ENCODE data around the gene FBXL22. TPM values are rescaled to one million over a fixed set of nuclear protein-coding genes. Genes with fewer than 3 reads are reported as not detected.

The FBXL22 gene
- total RNA-seq, 1 experiment from 2014 or later = 0.49 TPM

GRCh38 chr15:63582179-63582578 lies 15.0 kb upstream of the FBXL22 start:
- H3K36me3 ChIP-seq (ENCODE audit: control insufficient read depth in 1 of 2, insufficient read depth in 2 of 2, low read length in 2 of 2) = no peaks in the 10 kb centered on the region; a peak in 1 of 4 replicates
- H3K9me3 ChIP-seq (ENCODE audit: control insufficient read depth in 1 of 2, insufficient read depth in 1 of 2, low read depth in 1 of 2, low read length in 2 of 2) = no peaks in the 10 kb centered on the region
- CTCF ChIA-PET = no interaction called here
- no peak overlapping the region for H2AFZ ChIP-seq (ENCODE audit: low read depth, low read length, poor library complexity, severe bottlenecking)
- H3K4me3 ChIP-seq (replicated peaks in 1 of 2; ENCODE audit: low read depth in 1 of 2, low read length in 2 of 2) = no peak overlapping the region
- H3K27ac ChIP-seq (ENCODE audit: low read depth, low read length) = no peak overlapping the region
- H4K20me1 ChIP-seq (ENCODE audit: insufficient read depth) = no peaks in the 10 kb centered on the region
- H3K9ac ChIP-seq (ENCODE audit: low read length) = no peak overlapping the region
- RAD21 ChIA-PET (ENCODE audit: low non-redundant PET in 1 of 2, low total read pairs in 2 of 2, uncharacterized antibody in 2 of 2, unreplicated experiment in 2 of 2) = no interaction called here
- no peaks in the 10 kb centered on the region for H3K27me3 ChIP-seq (ENCODE audit: insufficient read depth, low read length)
- POLR2A ChIA-PET = no interaction called here
- no peak overlapping the region for H3K4me2 ChIP-seq (ENCODE audit: low read length)
- intact Hi-C loops (cut with micrococcal nuclease) = no loop called here
- BruUV-seq (replicated peaks) = no TSS peak
- H3K79me2 ChIP-seq (ENCODE audit: insufficient read depth, low read length) = no peaks in the 10 kb centered on the region
- TF ChIP-seq CTCF (IDR thresholded peaks at IDR 0.05 in 2 of 3, conservative IDR thresholded peaks at IDR 0.05 in 1 of 3; ENCODE audit: borderline replicate concordance in 1 of 3, insufficient read depth in 1 of 3, low read depth in 2 of 3, low read length in 2 of 3) (no peak), CEBPB (IDR thresholded peaks at IDR 0.05; ENCODE audit: low read depth) (no peak), MAX (IDR thresholded peaks at IDR 0.05) (no peak), TCF7L2 (IDR thresholded peaks at IDR 0.05; ENCODE audit: borderline replicate concordance, extremely low read depth, insufficient read depth, insufficient read length) (no peak), RAD21 (IDR thresholded peaks at IDR 0.05; ENCODE audit: low read depth) (no peak), JUND (IDR thresholded peaks at IDR 0.05) (no peak), SRF (IDR thresholded peaks at IDR 0.05; ENCODE audit: low read depth) (no peak), ATF3 (IDR thresholded peaks at IDR 0.05) (no peak), SP1 (IDR thresholded peaks at IDR 0.05; ENCODE audit: low read depth) (no peak), REST (IDR thresholded peaks at IDR 0.05; ENCODE audit: low read depth) (no peak), EZH2phosphoT487 (IDR thresholded peaks at IDR 0.05; ENCODE audit: borderline replicate concordance) (no peak), POLR2AphosphoS5 (IDR thresholded peaks at IDR 0.05; ENCODE audit: low read depth, low read length) (no peak), ZNF274 (IDR thresholded peaks at IDR 0.05; ENCODE audit: low read depth, low read length) (no peak), CBX3 (IDR thresholded peaks at IDR 0.05; ENCODE audit: low read depth) (no peak), SIN3A (IDR thresholded peaks at IDR 0.05; ENCODE audit: low read depth) (no peak), ELF1 (IDR thresholded peaks at IDR 0.05; ENCODE audit: borderline replicate concordance, low read depth) (no peak), EGR1 (IDR thresholded peaks at IDR 0.05; ENCODE audit: low read depth) (no peak), ZFX (IDR thresholded peaks at IDR 0.05) (no peak)
- no peaks in the 10 kb centered on the region for H3K4me1 ChIP-seq (ENCODE audit: control insufficient read depth in 1 of 2, insufficient read depth in 2 of 2, low read length in 2 of 2)
- no peak for ATAC-seq
- DNase-seq (ENCODE audit: low read depth, low spot score) = no peak
- H3K9me2 ChIP-seq (ENCODE audit: insufficient read depth) = no peaks in the 10 kb centered on the region

Measured in HCT116 (cell line).